Measurements from ENCODE around the gene MYO18B.

Gene MYO18B

GRCh38 chr22:25750569-25751173 lies 8.7 kb downstream of the MYO18B start:
- DNase-seq (ENCODE audit: low read depth) = no peak

GRCh38 chr22:25751174-25751581 lies 9.2 kb downstream of the MYO18B start:
- no peak for DNase-seq (ENCODE audit: low read depth)

- no peak for DNase-seq (ENCODE audit: low read depth)
These were observed 10.7 kb downstream of the MYO18B start for GRCh38 chr22:25752615-25753214.

DNA sequence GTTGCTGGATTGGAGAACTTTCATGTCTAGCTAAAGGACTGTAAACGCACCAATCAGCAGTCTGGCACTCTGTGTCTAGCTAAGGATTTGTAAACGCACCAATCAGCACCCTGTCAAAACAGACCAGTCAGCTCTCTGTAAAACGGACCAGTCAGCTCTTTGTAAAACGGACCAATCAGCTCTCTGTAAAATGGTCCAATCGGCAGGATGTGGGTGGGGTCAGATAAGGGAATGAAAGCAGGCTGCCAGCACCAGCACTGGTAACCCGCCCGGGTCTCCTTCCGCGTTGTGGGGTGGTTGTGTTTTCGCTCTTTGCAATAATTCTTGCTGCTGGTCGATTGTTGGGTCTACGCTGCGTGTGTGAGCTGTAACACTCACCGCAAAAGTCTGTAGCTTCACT lies 11.3 kb downstream of the MYO18B start:
- DNase-seq (ENCODE audit: low read depth) = no peak

GRCh38 chr22:25754527-25755202 lies 12.7 kb downstream of the MYO18B start:
- DNase-seq (ENCODE audit: low read depth) = no peak

- no peak for DNase-seq (ENCODE audit: low read depth)
These were observed 15.7 kb downstream of the MYO18B start for GRCh38 chr22:25757686-25758085.

DNA sequence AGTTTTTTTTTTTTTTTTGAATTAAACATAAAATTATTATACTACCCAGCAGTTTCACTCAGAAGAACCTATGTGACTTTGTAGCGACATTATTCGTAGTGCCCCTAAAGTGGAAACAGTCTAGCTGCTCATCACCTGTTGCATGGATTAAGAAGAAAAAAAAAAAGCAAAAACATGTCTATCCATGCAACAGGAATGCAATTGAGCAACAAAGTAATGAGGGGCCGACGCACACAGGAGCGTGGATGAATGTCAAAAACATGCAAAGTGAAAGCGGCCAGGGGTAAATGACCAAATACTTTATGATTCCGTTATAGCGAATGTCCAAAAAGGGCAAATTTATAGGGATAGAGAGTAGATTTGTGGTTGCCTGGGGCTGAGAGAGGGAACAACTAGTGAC lies 16.3 kb downstream of the MYO18B start:
- DNase-seq (ENCODE audit: low read depth) = no peak

- no peak for DNase-seq (ENCODE audit: low read depth)
These were observed 17.8 kb downstream of the MYO18B start for GRCh38 chr22:25759825-25760231.

- no peak for DNase-seq (ENCODE audit: low read depth)
These were observed 18.3 kb downstream of the MYO18B start for GRCh38 chr22:25760294-25760693.

DNA sequence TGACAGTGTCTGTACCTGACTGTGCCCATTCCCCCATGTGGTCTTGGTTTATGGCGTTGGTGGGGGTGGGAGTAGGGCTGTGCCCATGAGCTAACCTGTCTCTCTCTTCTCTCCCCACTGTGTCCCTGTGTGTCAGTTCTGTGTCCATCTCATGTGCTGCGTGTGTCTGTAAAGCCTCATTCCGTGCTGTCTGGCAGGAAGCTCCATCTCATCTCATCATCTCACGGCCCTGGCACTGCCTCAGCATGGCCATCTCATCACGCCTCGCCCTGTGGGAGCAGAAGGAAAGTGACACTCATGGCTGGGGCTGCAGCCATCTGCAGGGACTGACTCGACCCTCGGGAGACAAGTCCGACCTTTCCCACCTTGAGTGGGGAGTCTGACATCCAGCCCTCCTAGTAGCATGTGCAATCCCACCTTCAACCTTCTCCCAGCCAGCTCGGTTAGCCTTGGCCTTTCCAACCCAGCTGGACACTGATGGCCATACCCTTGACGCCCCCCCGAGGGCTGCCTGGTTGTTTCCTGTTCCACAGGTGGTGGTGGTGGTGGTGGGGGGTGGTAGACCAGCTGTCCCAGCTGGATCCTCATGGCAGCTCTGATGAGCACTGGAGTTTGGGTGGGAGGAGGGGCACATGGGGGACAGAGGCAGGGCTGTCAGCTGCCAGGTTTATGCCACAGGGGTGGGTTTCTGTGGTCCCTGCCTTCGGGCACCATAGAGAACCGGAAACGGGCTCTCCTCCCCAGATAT lies 19.0 kb downstream of the MYO18B start:
- no peak for DNase-seq (ENCODE audit: low read depth)

DNA sequence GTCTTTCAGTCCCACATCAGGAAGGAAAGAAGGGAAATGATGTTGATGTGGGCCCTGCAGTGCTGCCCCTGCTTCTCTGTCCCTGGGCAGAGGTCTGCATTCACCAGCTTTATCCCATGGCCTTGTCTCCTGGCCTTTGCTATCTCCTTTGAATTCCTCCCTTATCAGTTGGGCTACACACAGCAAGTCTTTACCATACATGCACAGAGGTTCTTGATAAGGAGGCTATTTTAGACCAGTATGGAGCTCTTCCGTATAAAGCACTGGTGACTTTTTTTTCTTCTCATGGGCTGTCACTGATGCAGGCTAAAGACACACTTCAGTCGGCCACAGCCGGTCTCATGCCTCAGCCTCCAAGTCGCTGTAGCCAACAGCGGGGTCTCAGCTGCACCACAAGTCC lies 20.2 kb downstream of the MYO18B start:
- DNase-seq (ENCODE audit: low read depth) = no peak

GRCh38 chr22:25763239-25763777 lies 21.3 kb downstream of the MYO18B start:
- DNase-seq (ENCODE audit: low read depth) = no peak

DNA sequence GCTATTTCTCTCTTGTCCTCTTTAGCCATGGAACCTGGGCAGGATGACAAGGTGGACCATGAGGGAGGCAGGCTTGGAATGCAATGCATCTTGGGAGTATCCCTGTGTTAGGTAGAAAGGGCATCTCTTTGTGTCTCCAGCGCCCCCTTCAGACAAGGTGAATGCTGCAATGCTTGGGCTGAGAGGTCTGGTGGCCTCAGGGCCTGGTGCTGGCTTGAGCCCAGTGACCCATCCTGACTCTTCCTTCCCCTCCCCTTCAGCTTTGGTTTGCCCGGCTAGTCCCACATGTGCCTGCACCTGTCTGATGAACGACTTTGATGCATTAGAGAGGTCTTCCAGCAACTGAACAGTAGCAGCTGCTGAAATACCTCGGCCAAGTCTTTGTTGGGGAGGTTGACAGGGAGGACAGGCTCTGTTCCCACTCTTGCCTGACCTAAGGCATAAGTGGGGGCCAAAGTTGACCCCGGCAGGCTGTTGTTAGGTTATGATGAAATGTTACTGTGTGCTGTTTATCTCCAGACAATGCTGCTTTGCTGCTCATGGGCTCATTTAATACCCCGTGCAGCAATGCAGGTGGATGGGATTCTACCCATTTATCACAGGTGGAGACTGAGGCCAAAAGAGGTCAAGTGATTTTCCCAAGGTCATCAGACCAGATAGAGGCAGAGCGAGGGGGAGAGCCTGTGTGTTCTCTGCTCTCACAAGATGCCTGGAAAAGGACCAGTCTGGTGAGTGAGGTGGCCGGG lies 22.5 kb downstream of the MYO18B start:
- no peak for DNase-seq (ENCODE audit: low read depth)

DNA sequence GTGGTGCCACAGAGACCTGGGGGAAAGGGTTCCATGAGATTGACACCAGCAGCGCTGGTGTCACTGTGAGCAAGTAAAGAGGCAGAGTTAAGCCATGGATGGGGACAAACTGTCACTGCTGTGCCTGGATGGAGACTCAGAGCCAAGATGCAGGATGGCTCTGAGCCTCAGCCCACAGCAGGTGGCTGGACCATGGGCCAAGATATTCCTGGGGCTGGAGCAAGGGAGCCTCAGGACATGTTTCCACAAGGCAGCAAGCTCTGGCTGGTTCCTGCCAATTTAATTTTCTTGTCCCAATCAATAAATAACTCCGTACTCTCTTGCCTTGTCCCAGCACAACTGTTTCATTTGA lies 23.0 kb downstream of the MYO18B start:
- DNase-seq (ENCODE audit: low read depth) = no peak

GRCh38 chr22:25765801-25766200 lies 23.8 kb downstream of the MYO18B start:
- DNase-seq (ENCODE audit: low read depth) = no peak

GRCh38 chr22:25766418-25766817 lies 24.4 kb downstream of the MYO18B start:
- DNase-seq (ENCODE audit: low read depth) = no peak

GRCh38 chr22:25770333-25770732 lies 28.3 kb downstream of the MYO18B start:
- DNase-seq (ENCODE audit: low read depth) = no peak

GRCh38 chr22:25772288-25772687 lies 30.3 kb downstream of the MYO18B start:
- no peak for DNase-seq (ENCODE audit: low read depth)

- no peak for DNase-seq (ENCODE audit: low read depth)
These were observed 32.6 kb downstream of the MYO18B start for GRCh38 chr22:25774575-25775026.

DNA sequence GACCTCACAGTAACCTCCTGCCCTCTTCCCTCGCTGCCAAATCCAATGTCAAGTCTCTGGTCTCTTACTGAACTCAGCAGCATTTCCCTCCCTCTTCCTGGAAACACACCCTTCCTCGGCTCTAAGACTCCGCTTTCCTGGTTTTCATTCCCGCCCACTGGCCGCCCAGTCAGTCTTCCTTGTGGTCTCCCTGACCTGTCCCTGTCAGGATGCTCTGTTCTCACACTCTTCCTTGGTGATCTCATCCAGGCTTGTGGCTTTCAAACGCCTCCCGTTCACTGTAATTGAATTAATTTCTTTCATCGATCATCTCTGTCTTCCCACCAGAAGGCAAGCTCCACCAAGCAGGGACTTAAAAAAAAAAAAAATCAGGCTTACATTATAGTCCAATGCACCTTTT lies 33.5 kb downstream of the MYO18B start:
- DNase-seq (ENCODE audit: low read depth) = no peak

DNA sequence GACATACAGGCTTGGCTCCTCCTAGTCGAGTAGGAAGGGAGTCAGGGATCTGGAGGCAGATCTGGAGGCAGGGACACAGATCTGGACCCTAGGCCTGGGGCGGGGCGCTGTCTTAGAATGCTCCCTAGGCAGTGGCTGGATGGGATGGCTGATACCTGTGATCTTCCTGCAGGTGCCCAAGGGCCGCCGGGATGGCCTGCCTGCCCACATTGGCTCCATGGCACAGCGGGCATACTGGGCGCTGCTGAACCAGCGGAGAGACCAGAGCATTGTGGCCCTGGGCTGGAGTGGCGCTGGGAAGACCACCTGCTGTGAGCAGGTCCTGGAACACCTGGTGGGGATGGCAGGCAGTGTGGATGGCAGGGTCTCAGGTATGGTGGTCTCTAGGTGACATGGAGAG lies 35.4 kb downstream of the MYO18B start:
- no peak for DNase-seq (ENCODE audit: low read depth)

DNA sequence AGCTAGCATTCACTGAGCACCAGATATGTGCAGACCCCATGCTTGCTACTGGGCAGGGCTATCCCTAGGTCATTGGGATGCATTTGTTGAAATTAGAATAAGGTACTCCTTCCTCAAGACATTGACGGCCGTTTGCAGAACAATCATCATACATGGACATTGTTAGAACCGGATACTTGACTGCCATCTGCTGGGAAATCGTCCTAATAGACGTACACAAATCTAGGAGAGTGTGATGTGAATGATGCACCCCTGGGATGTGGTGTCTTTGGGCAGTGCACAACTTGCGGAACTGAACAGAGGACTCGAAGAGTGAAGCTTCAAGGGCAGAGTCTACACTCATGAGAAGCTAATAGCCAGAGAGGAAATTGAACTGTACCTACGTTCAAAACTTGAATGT lies 35.9 kb downstream of the MYO18B start:
- DNase-seq (ENCODE audit: low read depth) = no peak
